KBM-7 (cell line): ENCODE measurements around the gene TNFRSF4.
A peak's percentile ranks its signal among the peaks of the same experiment; 100 is the strongest.
"Not testable (repeated sequence)": the region's sequence is repeated elsewhere in the genome, so short reads cannot be mapped to it uniquely, and the experiment has no call there.

Experiments used
- DNase-seq: peaks from one replicate; pipeline ENCODE4 v3.0.0-alpha.2; 2015
- in situ Hi-C: fragments of 300-500 bp; cut with MboI; formaldehyde crosslinking; loops from 2 replicates; pipeline ENCODE4 v1.14.3; 2020; ENCODE audit warnings: low sequenced_read_pairs, low pct_unique_long_range_greater_than_20kb, mixed read lengths

TNFRSF4 gene

GRCh38 chr1:1178794-1179331, 35.1 kb downstream of the TNFRSF4 start:
- in situ Hi-C loops, result no loop called here

GRCh38 chr1:1177452-1178206, 36.3 kb downstream of the TNFRSF4 start:
- no peak for DNase-seq
- in situ Hi-C loops, result no loop called here

More at GRCh38 chr1:1178794-1179331, 35.1 kb downstream of the TNFRSF4 start:
- DNase-seq, result no peak

GRCh38 chr1:1176931-1177330, 37.0 kb downstream of the TNFRSF4 start:
- in situ Hi-C loops, result no loop called here
- no peak for DNase-seq

- DNase-seq, in situ Hi-C loops: not testable (repeated sequence)
Measured at GRCh38 chr1:1176063-1176761, 37.7 kb downstream of the TNFRSF4 start.

GRCh38 chr1:1175221-1176062, 38.5 kb downstream of the TNFRSF4 start:
- in situ Hi-C loops, result no loop called here
- DNase-seq, result no peak

- no peak for DNase-seq
- in situ Hi-C loops, result no loop called here
Measured at GRCh38 chr1:1173793-1174415, 40.0 kb downstream of the TNFRSF4 start, which contains the start of gene TTLL10. Gene TTLL10, plus strand, starts transcription at chr1:1173880. Its CDS starts 5,336 bp downstream, at chr1:1179216.

GRCh38 chr1:1173061-1173792, 40.7 kb downstream of the TNFRSF4 start:
- DNase-seq, result no peak
- in situ Hi-C loops, result no loop called here

GRCh38 chr1:1171546-1172340, 42.2 kb downstream of the TNFRSF4 start:
- in situ Hi-C loops, result no loop called here
- DNase-seq, result no peak

GRCh38 chr1:1171161-1171545, 42.8 kb downstream of the TNFRSF4 start:
- DNase-seq, result no peak
- in situ Hi-C loops, result no loop called here

- in situ Hi-C loops, result no loop called here
- peak; percentile 43 for DNase-seq
Measured at GRCh38 chr1:1170215-1171091, 43.5 kb downstream of the TNFRSF4 start.

GRCh38 chr1:1169429-1170214, 44.3 kb downstream of the TNFRSF4 start:
- no peak for DNase-seq
- in situ Hi-C loops, result no loop called here

GRCh38 chr1:1168451-1169411, 45.2 kb downstream of the TNFRSF4 start:
- no peak for DNase-seq
- in situ Hi-C loops, result no loop called here

GRCh38 chr1:1167841-1168450, 46.0 kb downstream of the TNFRSF4 start:
- in situ Hi-C loops, result no loop called here
- DNase-seq, result no peak

GRCh38 chr1:1167398-1167821, 46.5 kb downstream of the TNFRSF4 start:
- no peak for DNase-seq
- in situ Hi-C loops, result no loop called here
